ENCODE measurements around the gene STIMATE.

Gene STIMATE

DNA sequence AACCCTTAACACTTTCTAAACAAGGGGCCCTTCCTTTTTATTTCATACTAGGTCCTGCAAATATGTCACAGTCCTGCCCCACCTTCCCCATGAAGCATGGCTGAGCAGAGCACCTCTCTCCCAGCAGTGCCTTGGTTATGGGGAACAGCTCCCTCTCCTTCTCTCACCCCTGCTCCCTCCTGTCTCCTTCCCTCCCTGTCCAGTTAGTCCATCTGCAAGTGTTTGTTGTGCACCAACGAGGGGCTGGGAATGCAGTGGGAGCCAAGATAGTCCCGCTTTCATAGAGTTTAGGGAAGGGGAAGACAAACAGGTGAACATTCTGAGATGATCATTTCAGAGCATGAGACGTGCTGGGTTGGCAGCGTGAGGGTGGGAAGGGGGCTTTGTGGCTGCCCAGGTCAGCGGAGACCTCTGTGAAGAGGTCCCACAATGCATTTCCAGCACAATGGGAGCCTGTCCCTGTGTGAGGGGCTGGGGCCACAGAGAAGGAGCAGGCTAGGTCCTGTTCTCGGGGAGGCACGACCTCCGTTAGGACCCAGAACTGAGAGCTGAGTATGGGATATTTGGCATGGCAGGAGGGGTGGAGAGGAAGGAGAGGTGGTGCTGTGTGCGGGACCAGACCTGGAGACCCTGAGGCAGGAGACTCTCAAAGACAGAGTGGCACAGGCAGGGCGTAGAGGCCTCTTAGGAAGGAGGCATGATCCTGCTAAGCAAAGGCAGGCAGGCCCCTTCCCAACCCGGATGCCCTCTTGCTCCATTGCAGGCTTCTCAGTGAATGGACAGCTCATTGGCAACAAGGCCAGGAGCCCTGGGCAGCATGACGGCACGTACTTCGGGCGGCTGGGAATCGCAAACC lies 108.2 kb downstream of the STIMATE start:
- no peak for DNase-seq

DNA sequence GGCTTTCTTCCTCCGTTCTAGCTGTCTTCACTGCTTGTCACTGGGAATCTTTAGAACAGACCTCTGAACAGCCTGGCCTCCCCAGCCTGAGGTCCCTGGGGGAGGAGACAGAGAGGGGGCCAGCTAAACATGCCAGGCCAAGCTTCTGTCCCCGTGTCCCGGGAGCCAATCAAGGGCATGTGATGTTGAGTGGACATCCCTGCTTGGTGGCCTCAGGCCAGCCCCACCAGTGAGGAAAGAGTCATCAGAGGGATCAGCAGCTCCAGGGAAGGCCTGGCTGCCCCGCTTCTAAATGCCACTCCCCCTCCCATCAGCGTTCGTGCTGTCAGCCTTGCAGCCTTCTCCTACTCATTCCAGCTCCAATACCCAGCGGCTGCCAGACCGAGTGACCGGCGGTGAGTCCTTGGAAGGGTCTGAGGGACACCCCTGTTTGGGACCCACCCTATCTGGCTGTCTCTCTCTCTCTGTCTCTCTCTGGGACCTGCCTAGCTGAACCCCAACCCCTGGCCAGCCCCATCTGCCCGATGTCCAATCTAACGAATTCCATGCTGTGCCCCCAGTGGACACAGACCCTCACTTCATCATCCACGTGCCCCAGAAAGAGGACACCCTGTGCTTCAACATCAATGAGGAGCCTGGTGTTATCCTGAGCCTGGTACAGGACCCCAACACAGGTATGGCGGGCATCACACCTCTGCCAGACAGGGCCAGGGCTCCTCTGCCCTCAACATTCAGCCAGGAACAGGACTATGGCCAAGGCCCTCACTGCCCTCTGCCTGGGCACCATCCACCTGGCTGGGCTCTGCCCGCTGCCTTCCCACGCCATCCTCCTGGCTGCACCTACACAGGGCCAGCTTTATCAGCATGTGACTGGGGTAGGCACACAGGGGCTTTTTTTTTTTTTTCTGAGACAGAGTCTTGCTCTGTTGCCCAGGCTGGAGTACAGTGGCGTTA lies 109.4 kb downstream of the STIMATE start:
- no peak for DNase-seq

DNA sequence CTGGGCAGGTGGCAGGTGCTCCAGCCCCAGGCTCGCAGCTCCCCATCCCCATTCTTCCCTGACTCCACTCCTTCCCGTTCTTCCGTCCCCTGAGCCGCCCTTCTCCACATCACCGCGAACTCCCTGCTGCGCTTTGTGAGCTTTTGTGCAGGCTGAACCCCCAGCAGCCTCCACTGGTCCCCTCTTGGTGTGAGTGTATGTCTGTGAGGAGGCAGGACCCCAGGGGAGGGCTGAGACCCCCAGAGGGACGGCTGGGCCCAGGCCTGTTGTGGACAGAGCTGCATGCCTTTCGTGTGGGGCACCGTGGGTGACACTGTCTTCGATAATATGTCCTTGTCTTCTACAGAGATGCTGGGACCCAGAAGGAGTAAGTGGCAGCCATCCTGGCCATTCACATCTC lies 110.1 kb downstream of the STIMATE start:
- no peak for DNase-seq

Measured in NCI-H1105 treated with DMSO at 0.1 percent for 48 hours (cell line).